Mucosa of rectum (tissue), 2 donors: ENCODE results near the gene NUBP2.

Source experiments
- H3K27ac ChIP-seq, 2 donors: one replicate each; pipeline ENCODE4 v1.7.0; 2013; ENCODE audit warnings: inconsistent platforms in 2 of 2, low read depth in 2 of 2, low read length in 2 of 2
- H3K27me3 ChIP-seq, 2 donors: one replicate each; pipeline ENCODE4 v1.7.0; 2013; ENCODE audit warnings: low read length in 2 of 2; ENCODE audit not compliant: control insufficient read depth in 2 of 2, insufficient read depth in 2 of 2
- H3K36me3 ChIP-seq, 2 donors: one replicate each; pipeline ENCODE4 v1.7.0; 2013; ENCODE audit warnings: low read length in 2 of 2; ENCODE audit not compliant: control insufficient read depth in 2 of 2, insufficient read depth in 2 of 2
- H3K4me1 ChIP-seq, 2 donors: one replicate each; pipeline ENCODE4 v1.7.0; 2013; ENCODE audit warnings: low read length in 2 of 2, mild to moderate bottlenecking in 1 of 2; ENCODE audit not compliant: control insufficient read depth in 2 of 2, insufficient read depth in 2 of 2
- H3K4me3 ChIP-seq, 2 donors: one replicate each; pipeline ENCODE4 v1.7.0; 2013; ENCODE audit warnings: low read length in 2 of 2
- H3K9ac ChIP-seq, 2 donors: one replicate each; pipeline ENCODE4 v1.7.0; 2013; ENCODE audit warnings: low read length in 2 of 2, low read depth in 1 of 2, mild to moderate bottlenecking in 1 of 2
- H3K9me3 ChIP-seq, 2 donors: one replicate each; pipeline ENCODE4 v1.7.0; 2013; ENCODE audit warnings: low read length in 2 of 2; ENCODE audit not compliant: control insufficient read depth in 2 of 2
- donor health status: healthy.
- donor health status: Normal muscosa, but diverticular disease.

Gene NUBP2

DNA sequence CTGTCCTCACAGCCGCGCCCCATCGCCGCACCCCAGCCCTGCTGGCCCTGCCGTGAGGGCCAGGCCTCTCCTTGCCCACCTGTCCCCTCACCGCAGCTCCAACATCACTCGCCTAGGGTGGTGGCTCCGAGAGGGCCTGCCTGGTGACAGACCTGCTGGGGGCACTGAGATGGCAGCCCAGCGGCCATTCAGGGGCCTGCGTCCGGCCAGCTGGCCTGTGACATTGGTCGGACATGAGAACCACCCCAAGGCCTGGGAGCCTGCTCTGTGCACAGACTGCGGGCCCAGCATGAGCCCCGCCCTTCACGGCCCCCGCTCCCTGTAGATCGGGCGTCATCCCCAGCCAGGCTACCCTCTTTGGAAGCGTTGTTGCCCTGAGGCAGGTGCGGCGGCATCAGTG lies 23.2 kb upstream of the NUBP2 start:
- Histone ChIP-seq H3K27ac (no peak overlapping the region), H3K9me3 (no peaks in the 10 kb centered on the region), H3K4me3 (no peak overlapping the region), H3K4me1 (peaks cover 13 to 15% of the 10 kb centered on the region in 2 donors), H3K27me3 (no peaks in the 10 kb centered on the region), H3K36me3 (peaks cover 17 to 20% of the 10 kb centered on the region in 2 donors), H3K9ac (no peak overlapping the region)

DNA sequence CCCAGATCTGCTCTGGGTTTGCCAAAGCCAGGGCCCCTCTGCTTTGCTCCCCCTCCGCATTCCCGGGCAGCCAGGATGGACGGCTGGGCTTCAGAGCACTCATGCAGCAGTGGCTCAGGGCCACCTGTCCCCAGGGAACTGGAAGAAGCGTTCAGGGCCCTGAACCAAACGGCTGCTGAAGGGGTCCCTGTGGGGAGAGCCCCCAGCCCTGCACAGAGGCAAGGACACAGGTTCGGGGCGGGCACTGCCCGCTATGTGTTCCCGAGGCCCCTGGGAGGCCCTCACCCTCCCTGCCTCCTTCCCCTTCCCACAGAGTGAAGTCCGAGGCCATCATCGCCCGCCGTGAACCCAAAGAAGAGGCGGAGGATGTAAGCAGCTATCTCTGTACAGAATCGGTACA lies 21.8 kb upstream of the NUBP2 start:
- Histone ChIP-seq H3K9ac (no peak overlapping the region), H3K27me3 (no peaks in the 10 kb centered on the region), H3K9me3 (no peaks in the 10 kb centered on the region), H3K4me3 (no peak overlapping the region), H3K36me3 (peaks cover 29 to 34% of the 10 kb centered on the region in 2 donors), H3K27ac (no peak overlapping the region), H3K4me1 (peaks cover 13 to 15% of the 10 kb centered on the region in 2 donors)

DNA sequence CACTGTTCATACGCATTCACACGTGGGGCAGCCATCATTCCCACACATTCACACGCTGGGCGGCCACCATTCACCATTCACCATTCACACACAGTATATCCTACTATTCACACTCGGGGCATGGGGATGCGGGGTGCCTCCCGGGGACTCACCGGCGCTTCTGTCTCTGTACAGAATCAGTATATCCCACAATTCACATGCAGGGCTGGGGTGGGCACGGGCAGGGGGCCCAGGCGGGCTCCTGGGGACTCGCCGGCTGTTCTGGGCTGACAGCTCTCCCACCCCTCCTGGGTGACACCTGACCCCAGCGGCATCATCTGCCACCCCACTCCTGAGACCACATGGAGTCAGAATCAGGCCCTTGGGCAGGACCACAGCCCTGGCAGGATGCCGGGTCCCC lies 21.0 kb upstream of the NUBP2 start:
- Histone ChIP-seq H3K4me1 (peaks cover 13 to 14% of the 10 kb centered on the region in 2 donors), H3K9ac (no peak overlapping the region), H3K9me3 (no peaks in the 10 kb centered on the region), H3K27ac (no peak overlapping the region), H3K4me3 (no peak overlapping the region), H3K36me3 (peaks cover 33 to 40% of the 10 kb centered on the region in 2 donors), H3K27me3 (no peaks in the 10 kb centered on the region)

DNA sequence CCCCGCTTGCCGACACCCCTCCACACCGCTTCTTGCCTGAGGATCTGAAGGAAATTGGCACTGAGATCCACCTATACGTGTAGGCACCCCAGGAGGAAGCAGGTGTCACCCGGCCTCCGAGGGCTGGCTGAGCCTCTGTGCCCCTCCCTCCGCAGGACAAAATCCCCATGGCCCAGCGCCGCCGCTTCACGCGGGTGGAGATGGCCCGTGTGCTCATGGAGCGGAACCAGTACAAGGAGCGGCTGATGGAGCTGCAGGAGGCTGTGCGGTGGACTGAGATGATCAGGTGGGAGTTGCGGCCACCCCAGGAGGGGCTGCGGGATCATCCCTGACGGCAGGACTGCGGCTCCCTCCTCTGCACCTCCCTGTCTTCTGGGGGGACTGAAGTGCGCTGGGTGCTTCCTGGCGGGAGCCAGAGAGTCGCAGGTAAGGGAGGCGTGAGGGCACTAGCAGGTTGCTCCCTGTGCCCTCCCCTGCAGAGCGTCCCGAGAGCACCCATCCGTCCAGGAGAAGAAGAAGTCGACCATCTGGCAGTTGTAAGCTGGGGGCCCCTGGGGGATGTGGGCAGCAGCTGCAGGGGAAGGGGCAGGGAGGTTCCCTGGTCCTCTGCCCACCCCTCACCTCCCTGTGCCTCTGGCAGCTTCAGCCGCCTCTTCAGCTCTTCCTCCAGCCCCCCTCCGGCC lies 20.4 kb upstream of the NUBP2 start:
- Histone ChIP-seq H3K4me1 (peaks cover 12% of the 10 kb centered on the region in 2 donors), H3K9me3 (no peaks in the 10 kb centered on the region), H3K9ac (no peak overlapping the region), H3K27me3 (no peaks in the 10 kb centered on the region), H3K4me3 (no peak overlapping the region), H3K36me3 (peaks cover 36 to 46% of the 10 kb centered on the region in 2 donors), H3K27ac (no peak overlapping the region)

DNA sequence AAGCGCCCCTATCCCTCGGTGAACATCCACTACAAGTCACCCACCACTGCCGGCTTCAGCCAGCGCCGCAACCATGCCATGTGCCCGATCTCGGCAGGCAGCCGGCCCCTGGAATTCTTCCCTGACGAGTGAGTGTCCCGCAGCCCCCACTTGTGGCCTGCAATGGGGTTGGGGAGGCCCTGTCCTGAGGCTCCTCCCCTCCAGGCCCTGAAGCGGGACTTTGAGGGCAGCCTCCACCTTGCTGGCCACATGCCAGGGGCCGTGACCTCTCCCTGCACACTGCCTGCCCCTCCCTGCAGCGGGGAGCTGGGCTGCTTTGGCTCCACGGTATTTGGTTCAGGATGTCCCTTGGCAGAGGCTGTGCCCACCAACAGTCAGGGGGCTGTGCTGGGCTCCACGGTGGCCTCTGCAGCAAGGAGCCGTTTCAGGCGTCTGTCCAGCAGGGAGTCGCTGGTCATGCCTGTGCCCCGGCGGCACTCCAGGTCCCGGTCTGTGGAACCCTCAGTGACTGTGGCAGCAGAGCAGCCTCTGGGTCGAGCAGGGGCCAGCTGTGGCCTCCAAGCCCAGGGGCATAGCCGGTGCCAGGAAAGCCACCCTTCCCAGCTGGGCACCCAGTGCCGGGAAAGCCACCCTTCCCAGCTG lies 19.8 kb upstream of the NUBP2 start:
- no peak overlapping the region for H3K9ac ChIP-seq
- H3K4me3 ChIP-seq = no peak overlapping the region
- H3K27me3 ChIP-seq = no peaks in the 10 kb centered on the region
- H3K27ac ChIP-seq = no peak overlapping the region
- peaks cover 40 to 51% of the 10 kb centered on the region in 2 donors for H3K36me3 ChIP-seq
- H3K9me3 ChIP-seq = no peaks in the 10 kb centered on the region
- H3K4me1 ChIP-seq = peaks cover 5 to 6% of the 10 kb centered on the region in 2 donors

DNA sequence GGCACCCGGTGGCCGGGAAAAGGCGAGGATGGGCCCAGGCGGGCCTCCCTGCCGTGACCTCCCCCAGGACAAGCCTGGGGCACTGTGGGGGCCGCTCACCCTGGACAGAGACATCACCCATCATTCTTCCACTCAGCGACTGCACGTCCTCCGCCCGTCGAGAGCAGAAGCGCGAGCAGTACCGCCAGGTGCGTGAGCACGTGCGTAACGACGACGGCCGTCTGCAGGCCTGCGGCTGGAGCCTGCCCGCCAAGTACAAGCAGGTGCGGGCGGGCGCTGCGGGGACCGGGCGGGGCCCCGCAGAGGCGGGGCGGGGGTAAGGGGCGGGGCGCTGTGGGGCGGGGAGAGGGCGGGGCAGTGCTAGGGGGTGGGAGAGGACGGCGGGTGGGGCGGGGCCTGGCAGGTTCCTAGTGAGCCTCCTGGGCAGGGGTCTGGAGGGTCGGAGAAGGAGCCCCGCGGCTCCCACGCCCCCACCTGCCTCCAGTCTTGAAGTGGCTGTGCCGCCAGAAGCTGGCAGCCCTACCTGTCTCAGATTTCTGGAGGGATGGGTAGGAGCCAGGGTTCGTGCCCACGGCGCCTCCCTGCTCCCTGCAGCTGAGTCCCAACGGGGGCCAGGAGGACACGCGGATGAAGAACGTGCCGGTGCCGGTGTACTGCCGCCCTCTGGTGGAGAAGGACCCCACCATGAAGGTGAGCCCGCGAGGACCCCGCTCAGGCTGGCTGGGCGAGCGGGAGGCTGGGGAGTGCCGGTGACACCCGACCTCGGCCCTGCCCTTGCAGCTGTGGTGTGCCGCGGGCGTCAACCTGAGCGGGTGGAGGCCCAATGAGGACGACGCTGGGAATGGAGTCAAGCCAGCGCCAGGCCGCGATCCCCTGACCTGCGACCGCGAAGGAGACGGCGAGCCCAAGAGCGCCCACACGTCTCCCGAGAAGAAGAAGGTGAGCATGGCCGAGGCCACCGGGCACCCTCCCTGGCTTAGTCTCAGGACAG lies 18.9 kb upstream of the NUBP2 start:
- H3K27ac ChIP-seq = no peak overlapping the region
- peaks cover 45 to 55% of the 10 kb centered on the region in 2 donors for H3K36me3 ChIP-seq
- H3K9ac ChIP-seq = no peak overlapping the region

DNA sequence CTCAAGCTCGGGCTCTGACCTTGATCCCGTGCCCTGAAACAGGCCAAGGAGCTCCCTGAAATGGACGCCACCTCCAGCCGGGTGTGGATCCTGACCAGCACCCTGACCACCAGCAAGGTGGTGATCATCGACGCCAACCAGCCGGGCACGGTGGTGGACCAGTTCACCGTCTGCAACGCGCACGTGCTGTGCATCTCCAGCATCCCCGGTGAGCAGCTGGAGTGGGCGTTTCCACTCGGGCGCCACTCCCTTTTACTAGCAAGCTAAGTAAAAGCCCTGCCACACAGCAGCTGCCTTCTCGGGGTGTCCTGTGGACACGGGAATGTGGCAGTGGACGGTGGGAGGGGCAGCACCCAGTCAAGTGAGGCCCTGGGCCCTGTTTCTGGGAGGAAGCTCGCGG lies 17.8 kb upstream of the NUBP2 start:
- Histone ChIP-seq H3K27ac (no peak overlapping the region), H3K4me1 (peaks cover under 1 to 4% of the 10 kb centered on the region in 2 donors), H3K27me3 (no peaks in the 10 kb centered on the region), H3K9ac (no peak overlapping the region), H3K9me3 (no peaks in the 10 kb centered on the region), H3K4me3 (no peak overlapping the region), H3K36me3 (peaks cover 45 to 55% of the 10 kb centered on the region in 2 donors)

More for the DNA sequence above, 18.9 kb upstream of the NUBP2 start:
- no peaks in the 10 kb centered on the region for H3K4me1 ChIP-seq
- no peak overlapping the region for H3K4me3 ChIP-seq
- H3K9me3 ChIP-seq = no peaks in the 10 kb centered on the region
- H3K27me3 ChIP-seq = no peaks in the 10 kb centered on the region

DNA sequence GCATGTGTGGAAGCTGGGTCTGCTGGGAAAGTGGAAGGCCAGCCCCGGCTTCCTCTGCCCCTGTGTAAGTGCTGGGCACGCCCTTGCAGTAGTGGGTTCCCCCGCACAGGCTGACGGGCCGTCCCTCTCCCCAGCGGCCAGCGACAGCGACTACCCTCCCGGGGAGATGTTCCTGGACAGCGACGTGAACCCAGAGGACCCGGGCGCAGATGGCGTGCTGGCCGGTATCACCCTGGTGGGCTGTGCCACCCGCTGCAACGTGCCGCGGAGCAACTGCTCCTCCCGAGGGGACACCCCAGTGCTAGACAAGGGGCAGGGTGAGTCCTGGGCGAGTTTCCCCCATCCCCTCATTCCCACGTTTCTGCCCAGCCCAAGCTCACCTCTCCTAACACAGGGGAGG lies 16.9 kb upstream of the NUBP2 start:
- Histone ChIP-seq H3K4me3 (no peak overlapping the region), H3K36me3 (peaks cover 43 to 48% of the 10 kb centered on the region in 2 donors), H3K27me3 (no peaks in the 10 kb centered on the region), H3K27ac (no peak overlapping the region), H3K4me1 (peaks cover 9 to 12% of the 10 kb centered on the region in 2 donors), H3K9me3 (no peaks in the 10 kb centered on the region), H3K9ac (no peak overlapping the region)

DNA sequence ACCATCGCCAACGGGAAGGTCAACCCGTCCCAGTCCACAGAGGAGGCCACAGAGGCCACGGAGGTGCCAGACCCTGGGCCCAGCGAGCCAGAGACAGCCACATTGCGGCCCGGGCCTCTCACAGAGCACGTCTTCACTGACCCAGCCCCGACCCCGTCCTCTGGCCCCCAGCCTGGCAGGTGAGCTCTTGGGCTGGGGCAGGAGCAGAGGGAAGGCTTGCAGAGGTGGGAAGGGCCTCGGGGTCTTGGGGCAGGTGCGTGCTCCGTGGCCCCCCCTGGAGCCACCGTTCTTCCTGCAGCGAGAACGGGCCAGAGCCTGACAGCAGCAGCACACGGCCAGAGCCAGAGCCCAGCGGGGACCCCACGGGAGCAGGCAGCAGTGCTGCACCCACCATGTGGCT lies 16.5 kb upstream of the NUBP2 start:
- Histone ChIP-seq H3K27me3 (no peaks in the 10 kb centered on the region), H3K9me3 (no peaks in the 10 kb centered on the region), H3K4me1 (peaks cover 9 to 12% of the 10 kb centered on the region in 2 donors), H3K9ac (no peak overlapping the region), H3K27ac (no peak overlapping the region), H3K36me3 (peaks cover 41 to 46% of the 10 kb centered on the region in 2 donors), H3K4me3 (no peak overlapping the region)

DNA sequence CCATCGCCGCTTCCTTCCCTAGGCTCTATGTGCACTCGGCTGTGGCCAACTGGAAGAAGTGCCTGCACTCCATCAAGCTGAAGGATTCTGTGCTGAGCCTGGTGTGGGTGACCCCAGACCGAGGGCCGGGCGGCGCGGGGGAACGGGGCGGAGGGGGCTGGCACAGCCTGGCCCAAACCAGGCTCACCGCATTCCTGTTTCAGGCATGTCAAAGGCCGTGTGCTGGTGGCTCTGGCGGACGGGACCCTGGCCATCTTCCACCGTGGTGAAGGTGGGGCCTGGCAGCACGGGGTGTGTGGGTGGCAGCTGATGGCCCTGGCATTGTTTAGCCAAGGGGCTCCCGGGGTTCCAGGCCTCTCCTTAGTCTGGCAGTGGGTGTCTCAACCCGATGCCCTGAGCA lies 16.1 kb upstream of the NUBP2 start:
- no peak overlapping the region for H3K9ac ChIP-seq
- peaks cover 41 to 45% of the 10 kb centered on the region in 2 donors for H3K36me3 ChIP-seq
- H3K27me3 ChIP-seq = no peaks in the 10 kb centered on the region
- H3K4me3 ChIP-seq = no peak overlapping the region
- peaks cover 9 to 12% of the 10 kb centered on the region in 2 donors for H3K4me1 ChIP-seq
- no peaks in the 10 kb centered on the region for H3K9me3 ChIP-seq
- H3K27ac ChIP-seq = no peak overlapping the region
